GM19023 (cell line): ENCODE data around the gene RET.
"Not testable (repeated sequence)": the region's sequence is repeated elsewhere in the genome, so short reads cannot be mapped to it uniquely, and the experiment has no call there.

Experiments used
- ATAC-seq: cut with Tn5 transposase; IDR thresholded peaks from one replicate; pipeline ENCODE4 v1.9.1; 2021; ENCODE audit warnings: mild to moderate bottlenecking, moderate library complexity; ENCODE audit not compliant: unreplicated experiment

The RET gene

GRCh38 chr10:43132867-43133787 lies 56.3 kb downstream of the RET start:
- no peak for ATAC-seq

- no peak for ATAC-seq
Measured at GRCh38 chr10:43134126-43134905, 57.4 kb downstream of the RET start.

- no peak for ATAC-seq
Measured at GRCh38 chr10:43135064-43135463, 58.2 kb downstream of the RET start.

- no peak for ATAC-seq
Measured at GRCh38 chr10:43135656-43136055, 58.8 kb downstream of the RET start.

GRCh38 chr10:43136432-43136831 lies 59.6 kb downstream of the RET start:
- ATAC-seq: no peak

- no peak for ATAC-seq
Measured at GRCh38 chr10:43136995-43137716, 60.3 kb downstream of the RET start.

GRCh38 chr10:43137717-43138020 lies 60.8 kb downstream of the RET start:
- peak; percentile 38 for ATAC-seq

- peak; percentile 65 for ATAC-seq
Measured at GRCh38 chr10:43138021-43138756, 61.3 kb downstream of the RET start, which contains the start of gene CSGALNACT2. CSGALNACT2 (plus strand) TSS chr10:43138445; CDS start chr10:43155150, 16,705 bp downstream.

- peak; percentile 44 for ATAC-seq
Measured at GRCh38 chr10:43138757-43139241, 61.9 kb downstream of the RET start.

GRCh38 chr10:43141421-43141820 lies 64.6 kb downstream of the RET start:
- ATAC-seq: no peak

- ATAC-seq: no peak
Measured at GRCh38 chr10:43145311-43145710, 68.4 kb downstream of the RET start.

GRCh38 chr10:43145936-43146335 lies 69.1 kb downstream of the RET start:
- ATAC-seq: not testable (repeated sequence)

- no peak for ATAC-seq
Measured at GRCh38 chr10:43151371-43151770, 74.5 kb downstream of the RET start.

- ATAC-seq: no peak
Measured at GRCh38 chr10:43153901-43154300, 77.0 kb downstream of the RET start.

- no peak for ATAC-seq
Measured at GRCh38 chr10:43155221-43155620, 78.4 kb downstream of the RET start.

- no peak for ATAC-seq
Measured at GRCh38 chr10:43155741-43156140, 78.9 kb downstream of the RET start.

- ATAC-seq: no peak
Measured at GRCh38 chr10:43156590-43157341, 79.9 kb downstream of the RET start.

- no peak for ATAC-seq
Measured at GRCh38 chr10:43158636-43159035, 81.8 kb downstream of the RET start.

GRCh38 chr10:43160046-43160920 lies 83.4 kb downstream of the RET start:
- peak; percentile 46 for ATAC-seq
